Activated T-helper 1 cell treated with anti-CD3 and anti-CD28 coated beads, Interleukin-12 subunit alpha, Interleukin-12 subunit beta, Interleukin-2, Interleukin-4 antibody, amounts not matched to agents 30 ng/mL and 10 ng/mL and 1 ng/mL, durations not matched to agents 14 hours and 24 hours and 36 hours (primary cell): ENCODE results near the gene ITCH. TPM values are rescaled to one million over a fixed set of nuclear protein-coding genes. Genes with fewer than 3 reads are reported as not detected.
"Not testable (repeated sequence)": the region's sequence is repeated elsewhere in the genome, so short reads cannot be mapped to it uniquely, and the experiment has no call there.

Experiments
- DNase-seq: peaks from one replicate; pipeline ENCODE4 v3.0.0; 2021; ENCODE audit warnings: low spot score
- H3K27ac Mint-ChIP-seq: one replicate; pipeline ENCODE4 v1.8.0; 2021; ENCODE audit warnings: mild to moderate bottlenecking, mixed read lengths
- H3K27me3 Mint-ChIP-seq: one replicate; pipeline ENCODE4 v1.8.0; 2022; ENCODE audit warnings: mild to moderate bottlenecking, moderate library complexity, mixed read lengths; ENCODE audit not compliant: insufficient read depth
- H3K36me3 Mint-ChIP-seq: one replicate; pipeline ENCODE4 v1.8.0; 2021; ENCODE audit warnings: low read depth, mixed read lengths
- H3K4me1 Mint-ChIP-seq: one replicate; pipeline ENCODE4 v1.8.0; 2021; ENCODE audit warnings: low read depth, mixed read lengths
- H3K4me3 Mint-ChIP-seq: one replicate; pipeline ENCODE4 v1.8.0; 2021; ENCODE audit warnings: mild to moderate bottlenecking, moderate library complexity, mixed read lengths
- H3K9me3 Mint-ChIP-seq: one replicate; pipeline ENCODE4 v1.8.0; 2021; ENCODE audit warnings: mixed read lengths
- intact Hi-C: fragments of 100-400 bp; cut with micrococcal nuclease; formaldehyde crosslinking; loops from one replicate; pipeline ENCODE4 v1.15.1; 2024
- total RNA-seq: library from RNA; stranded (reverse); gene quantifications from 2 replicates; pipeline ENCODE4 v1.2.3, GENCODE V29; 2022

Gene ITCH
- total RNA-seq, 1 donor from 2014 or later, result 55.6 TPM

DNA sequence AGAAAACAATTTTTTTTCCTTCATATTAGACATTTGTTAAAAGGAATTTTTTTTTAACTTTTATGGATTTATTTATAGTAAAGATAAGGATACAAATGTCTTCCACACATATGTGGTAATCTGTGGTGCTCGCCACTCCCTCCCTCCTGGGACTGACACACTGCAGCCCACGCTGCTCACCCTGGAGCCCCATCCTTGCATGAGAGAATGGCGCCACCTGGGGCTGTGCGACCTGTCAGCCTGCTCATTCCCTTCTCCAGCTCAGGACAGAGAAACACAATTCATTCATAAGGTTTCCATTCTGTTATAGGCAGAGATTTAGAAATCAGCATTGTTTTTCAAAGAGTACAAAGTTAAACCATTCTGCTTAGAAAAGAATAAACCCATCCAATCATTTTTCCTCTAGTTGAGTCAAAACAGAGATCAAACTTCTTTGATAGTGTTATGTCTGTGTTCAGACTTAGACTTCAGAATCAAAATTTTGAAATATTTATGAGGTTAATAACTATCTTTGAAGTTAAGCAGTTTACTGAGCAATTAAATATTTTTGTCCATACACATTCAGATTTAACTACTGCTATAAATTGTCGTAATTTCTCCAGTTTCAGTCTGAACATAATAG is 110.3 kb downstream of the ITCH start:
- intact Hi-C loops, result no loop called here
- Mint-ChIP-seq H3K9me3 (no peaks in the 10 kb centered on the region), H3K27ac (no peak overlapping the region), H3K27me3 (no peaks in the 10 kb centered on the region), H3K4me1 (peaks cover 7% of the 10 kb centered on the region), H3K4me3 (no peak overlapping the region), H3K36me3 (peaks cover 26% of the 10 kb centered on the region)
- no peak for DNase-seq

DNA sequence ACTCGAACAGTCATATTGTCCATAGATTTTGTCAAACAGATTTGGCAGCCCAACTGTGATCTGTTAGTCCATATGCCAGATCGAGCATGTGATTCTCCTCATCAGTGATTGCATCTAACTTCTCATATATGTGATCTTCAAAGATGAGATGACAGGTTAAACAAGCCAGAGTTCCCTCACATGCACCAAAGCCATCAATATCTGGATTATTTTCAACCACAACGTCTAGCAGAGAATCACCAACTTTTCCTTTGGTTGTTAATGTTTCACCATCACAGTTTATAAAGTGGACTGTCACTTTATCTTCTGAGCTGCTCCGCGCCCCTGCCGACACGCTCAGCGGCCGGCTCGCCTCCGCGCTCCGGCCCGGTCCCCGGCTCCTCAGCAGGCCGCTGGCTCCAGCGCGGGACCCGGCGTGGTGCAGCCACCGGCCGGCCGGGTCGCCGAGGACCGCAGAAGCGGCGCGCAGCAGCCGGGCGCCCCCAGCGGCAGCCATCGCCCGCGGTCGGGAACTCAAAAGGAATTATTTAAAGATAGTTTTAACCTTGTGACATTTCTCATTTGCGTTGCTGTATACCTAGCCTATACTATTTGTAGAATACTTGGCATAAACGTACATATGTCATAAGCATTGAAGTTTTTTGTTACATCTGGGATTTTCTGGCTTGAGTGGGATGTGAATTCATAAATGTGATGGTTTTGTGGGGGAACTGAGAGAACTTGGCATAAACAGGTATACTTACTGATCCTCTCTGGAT is 113.1 kb downstream of the ITCH start:
- Mint-ChIP-seq H3K4me3 (no peak overlapping the region), H3K27me3 (no peaks in the 10 kb centered on the region), H3K9me3 (peaks cover 5% of the 10 kb centered on the region), H3K36me3 (peaks cover 42% of the 10 kb centered on the region), H3K27ac (no peak overlapping the region), H3K4me1 (peaks cover 7% of the 10 kb centered on the region)
- intact Hi-C loops, result loop anchor here (1.0 kb wide), 1 partner anchor 164 kb away; no protein-coding TSS in a partner anchor
- DNase-seq, result no peak

- Mint-ChIP-seq H3K27me3 (no peaks in the 10 kb centered on the region), H3K27ac (peak overlapping the region; percentile 18), H3K9me3 (peaks cover 15% of the 10 kb centered on the region), H3K36me3 (peaks cover 58% of the 10 kb centered on the region), H3K4me1 (peaks cover 7% of the 10 kb centered on the region), H3K4me3 (no peak overlapping the region)
- DNase-seq, result no peak
- intact Hi-C loops, result no loop called here
Measured at GRCh38 chr20:34479627-34480026, 116.6 kb downstream of the ITCH start.

GRCh38 chr20:34482154-34482553 is 119.1 kb downstream of the ITCH start:
- H3K27me3 Mint-ChIP-seq, H3K27ac Mint-ChIP-seq, DNase-seq, H3K4me3 Mint-ChIP-seq, H3K4me1 Mint-ChIP-seq, intact Hi-C loops: not testable (repeated sequence)
- H3K9me3 Mint-ChIP-seq, result peaks cover 15% of the 10 kb centered on the region
- H3K36me3 Mint-ChIP-seq, result peaks cover 59% of the 10 kb centered on the region

DNA sequence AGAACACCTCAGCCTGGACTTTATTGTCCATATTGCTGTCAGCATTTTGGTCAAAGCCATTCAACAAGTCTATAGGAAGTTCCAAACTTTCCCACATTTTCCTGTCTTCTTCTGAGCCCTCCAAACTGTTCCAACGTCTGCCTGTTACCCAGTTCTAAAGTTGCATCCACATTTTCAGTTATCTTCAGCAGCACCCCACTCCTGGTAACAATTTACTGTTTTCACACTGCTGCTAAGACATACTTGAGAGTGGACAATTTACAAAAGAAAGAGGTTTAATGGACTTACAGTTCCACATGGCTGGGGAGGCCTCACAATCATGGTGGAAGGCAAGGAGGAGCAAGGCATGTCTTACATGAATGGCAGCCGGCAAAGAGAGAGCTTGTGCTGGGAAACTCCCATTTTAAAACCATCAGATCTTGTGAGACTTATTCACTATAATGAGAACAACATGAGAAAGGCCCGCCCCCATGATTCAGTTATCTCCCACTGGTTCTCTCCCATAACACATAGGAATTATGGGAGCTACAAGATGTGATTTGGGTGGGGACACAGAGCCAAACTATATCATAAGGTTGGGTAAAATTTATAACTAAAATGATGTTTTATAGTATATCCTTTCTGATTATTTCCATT is 120.6 kb downstream of the ITCH start:
- H3K27me3 Mint-ChIP-seq, H3K4me1 Mint-ChIP-seq, DNase-seq, intact Hi-C loops, H3K4me3 Mint-ChIP-seq, H3K27ac Mint-ChIP-seq: not testable (repeated sequence)
- H3K9me3 Mint-ChIP-seq, result peaks cover 15% of the 10 kb centered on the region
- H3K36me3 Mint-ChIP-seq, result peaks cover 57% of the 10 kb centered on the region

DNA sequence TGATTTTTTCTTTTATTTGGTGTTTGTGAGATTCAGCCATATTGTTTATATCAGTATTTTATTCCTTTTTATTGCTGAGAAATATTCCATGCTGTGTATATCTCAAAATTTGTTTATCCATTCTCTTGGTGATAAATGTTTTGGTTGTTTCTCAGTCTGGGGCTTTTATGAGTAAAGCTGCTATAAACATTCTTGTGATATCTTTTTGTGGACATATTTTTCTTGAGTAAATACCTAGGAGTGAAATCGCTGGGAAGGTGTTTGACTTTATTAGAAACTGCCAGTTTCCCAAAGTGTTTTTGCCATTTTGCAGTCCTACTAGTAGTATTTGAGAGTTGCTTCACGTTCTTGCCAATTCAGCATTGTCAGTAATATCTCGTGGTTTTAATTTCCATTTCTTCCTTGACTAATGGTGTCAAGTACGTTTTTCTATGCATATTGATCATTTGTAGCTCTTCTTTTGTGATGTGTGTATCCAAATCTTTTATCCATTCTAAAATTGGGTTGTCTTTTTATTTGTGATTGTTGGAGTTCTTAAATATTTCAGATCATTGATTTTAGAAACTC is 122.1 kb downstream of the ITCH start:
- H3K4me3 Mint-ChIP-seq, result no peak overlapping the region
- no peaks in the 10 kb centered on the region for H3K27me3 Mint-ChIP-seq
- peaks cover 11% of the 10 kb centered on the region for H3K9me3 Mint-ChIP-seq
- H3K27ac Mint-ChIP-seq, result no peak overlapping the region
- no peak for DNase-seq
- peaks cover 5% of the 10 kb centered on the region for H3K4me1 Mint-ChIP-seq
- intact Hi-C loops, result no loop called here
- H3K36me3 Mint-ChIP-seq, result peaks cover 55% of the 10 kb centered on the region

GRCh38 chr20:34491226-34491931 is 128.3 kb downstream of the ITCH start:
- peaks cover 43% of the 10 kb centered on the region for H3K36me3 Mint-ChIP-seq
- intact Hi-C loops, result no loop called here
- H3K4me3 Mint-ChIP-seq, result no peak overlapping the region
- H3K9me3 Mint-ChIP-seq, result no peaks in the 10 kb centered on the region
- H3K4me1 Mint-ChIP-seq, result no peaks in the 10 kb centered on the region
- H3K27me3 Mint-ChIP-seq, result no peaks in the 10 kb centered on the region
- no peak overlapping the region for H3K27ac Mint-ChIP-seq
- no peak for DNase-seq

- H3K27me3 Mint-ChIP-seq, result no peaks in the 10 kb centered on the region
- no peaks in the 10 kb centered on the region for H3K9me3 Mint-ChIP-seq
- H3K27ac Mint-ChIP-seq, result no peak overlapping the region
- intact Hi-C loops, result no loop called here
- no peak for DNase-seq
- peaks cover 44% of the 10 kb centered on the region for H3K36me3 Mint-ChIP-seq
- H3K4me3 Mint-ChIP-seq, result no peak overlapping the region
- H3K4me1 Mint-ChIP-seq, result no peaks in the 10 kb centered on the region
Measured at GRCh38 chr20:34491932-34492509, 128.9 kb downstream of the ITCH start.

- H3K9me3 Mint-ChIP-seq, result no peaks in the 10 kb centered on the region
- intact Hi-C loops, result no loop called here
Measured at GRCh38 chr20:34493646-34494045, 130.6 kb downstream of the ITCH start.

DNA sequence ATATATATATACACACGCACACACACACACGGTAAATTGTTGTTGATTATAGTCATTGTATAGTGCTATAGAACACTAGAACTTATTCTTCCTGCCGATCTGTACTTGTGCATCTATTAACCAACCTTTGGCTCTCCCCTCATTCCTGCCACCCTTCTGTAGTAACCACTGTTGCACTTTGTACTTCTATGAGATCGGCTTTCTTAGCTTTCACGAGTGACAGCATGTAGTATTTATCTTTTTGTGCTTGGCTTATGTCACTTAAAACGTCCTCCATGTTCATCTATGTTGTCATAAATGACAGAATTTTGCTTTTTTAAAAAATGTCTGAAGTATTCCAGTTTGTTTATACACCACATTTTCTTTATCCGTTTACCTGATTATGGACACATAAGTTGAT is 132.2 kb downstream of the ITCH start:
- no peak overlapping the region for H3K4me3 Mint-ChIP-seq
- no peaks in the 10 kb centered on the region for H3K4me1 Mint-ChIP-seq
- H3K9me3 Mint-ChIP-seq, result peaks cover 1% of the 10 kb centered on the region
- H3K27ac Mint-ChIP-seq, result no peak overlapping the region
- no peaks in the 10 kb centered on the region for H3K27me3 Mint-ChIP-seq
- intact Hi-C loops, result no loop called here
- H3K36me3 Mint-ChIP-seq, result peaks cover 52% of the 10 kb centered on the region
- DNase-seq, result no peak

More at GRCh38 chr20:34493646-34494045, 130.6 kb downstream of the ITCH start:
- Mint-ChIP-seq H3K4me3 (no peak overlapping the region), H3K27ac (no peak overlapping the region), H3K27me3 (no peaks in the 10 kb centered on the region), H3K36me3 (peaks cover 52% of the 10 kb centered on the region), H3K4me1 (no peaks in the 10 kb centered on the region)
- DNase-seq, result no peak

GRCh38 chr20:34495916-34496315 is 132.8 kb downstream of the ITCH start:
- Mint-ChIP-seq H3K27me3 (no peaks in the 10 kb centered on the region), H3K27ac (no peak overlapping the region), H3K4me1 (no peaks in the 10 kb centered on the region), H3K9me3 (peaks cover 7% of the 10 kb centered on the region), H3K36me3 (peaks cover 56% of the 10 kb centered on the region), H3K4me3 (no peak overlapping the region)
- no peak for DNase-seq
- intact Hi-C loops, result no loop called here

DNA sequence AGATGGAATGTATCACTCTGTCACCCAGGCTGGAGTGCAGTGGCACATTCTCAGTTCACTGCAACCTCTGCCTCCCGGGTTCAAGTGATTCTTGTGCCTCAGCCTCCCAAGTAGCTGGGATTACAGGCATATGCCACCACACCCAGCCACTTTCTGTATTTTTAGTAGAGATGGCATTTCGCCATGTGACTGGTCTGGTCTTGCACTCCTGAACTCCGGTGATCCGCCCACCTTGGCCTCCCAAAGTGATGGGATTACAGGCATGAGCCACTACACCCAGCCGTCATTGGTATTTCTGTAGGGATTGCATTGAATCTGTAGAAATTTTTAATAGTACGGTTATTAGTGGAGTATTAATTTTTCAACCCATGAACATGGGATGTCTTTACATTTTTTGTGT is 134.5 kb downstream of the ITCH start:
- H3K27ac Mint-ChIP-seq, H3K4me3 Mint-ChIP-seq, intact Hi-C loops, DNase-seq, H3K27me3 Mint-ChIP-seq, H3K4me1 Mint-ChIP-seq, H3K9me3 Mint-ChIP-seq: not testable (repeated sequence)
- peaks cover 56% of the 10 kb centered on the region for H3K36me3 Mint-ChIP-seq
